CD14-positive monocyte (primary cell): ENCODE data around the gene ZC4H2. TPM values are rescaled to one million over a fixed set of nuclear protein-coding genes. Genes with fewer than 3 reads are reported as not detected.

Experiments
- DNase-seq, 3 donors: peaks; one replicate each; pipeline ENCODE4 v3.0.0-alpha.2; 2011 to 2022
- H2AFZ ChIP-seq: 2 replicates; pipeline ENCODE4 v1.6.0; 2012; ENCODE audit warnings: mild to moderate bottlenecking, low read depth, low read length, inconsistent platforms; ENCODE audit not compliant: insufficient read depth, poor library complexity, severe bottlenecking
- H3K27ac ChIP-seq, 2 donors: 1 replicate in 1 of 2; 2 replicates in 1 of 2; pipeline ENCODE4 v1.5.1; 2012 to 2013; ENCODE audit warnings: low read length in 2 of 2, control low read depth in 1 of 2, inconsistent platforms in 1 of 2, low read depth in 1 of 2, mild to moderate bottlenecking in 1 of 2
- H3K27me3 ChIP-seq, 2 donors: one replicate each; pipeline versions ENCODE4 v1.6.0 to v1.6.1; 2011 to 2013; ENCODE audit warnings: low read length in 2 of 2; ENCODE audit not compliant: control insufficient read depth in 2 of 2, insufficient read depth in 2 of 2
- H3K36me3 ChIP-seq, 2 donors: replicated peaks in 1 of 2; 1 replicate in 1 of 2; 2 replicates in 1 of 2; pipeline versions ENCODE4 v1.5.1 to v1.6.1; 2012 to 2013; ENCODE audit warnings: low read length in 2 of 2, control low read depth in 1 of 2, inconsistent platforms in 1 of 2, mild to moderate bottlenecking in 1 of 2; ENCODE audit not compliant: insufficient read depth in 2 of 2, control insufficient read depth in 1 of 2
- H3K4me1 ChIP-seq, 2 donors: 1 replicate in 1 of 2; 2 replicates in 1 of 2; pipeline versions ENCODE4 v1.5.1 to v1.6.1; 2012 to 2013; ENCODE audit warnings: low read length in 2 of 2, control low read depth in 1 of 2, inconsistent platforms in 1 of 2, mild to moderate bottlenecking in 1 of 2, moderate library complexity in 1 of 2; ENCODE audit not compliant: insufficient read depth in 2 of 2, control insufficient read depth in 1 of 2
- H3K4me2 ChIP-seq: replicated peaks from 2 replicates; pipeline ENCODE3; 2012; ENCODE audit warnings: low read length, moderate library complexity, mild to moderate bottlenecking; ENCODE audit not compliant: poor library complexity, severe bottlenecking; ENCODE audit errors: extremely low read depth
- H3K4me3 ChIP-seq, 3 experiments: fragments of 200-600 bp in 1 of 3; sonication (generic) in 1 of 3; replicated peaks in 1 of 3; 1 replicate in 2 of 3; 2 replicates in 1 of 3; pipeline ENCODE4 v1.5.1; 2011 to 2013; ENCODE audit warnings: low read length in 3 of 3, mild to moderate bottlenecking in 3 of 3, control low read depth in 2 of 3, low read depth in 2 of 3, inconsistent platforms in 1 of 3, moderate library complexity in 1 of 3
- H3K79me2 ChIP-seq: 2 replicates; pipeline ENCODE4 v1.6.0; 2012; ENCODE audit warnings: mild to moderate bottlenecking, control low read depth, inconsistent platforms, low read length, moderate library complexity; ENCODE audit not compliant: insufficient read depth
- H3K9ac ChIP-seq: 2 replicates; pipeline ENCODE4 v1.6.0; 2017; ENCODE audit warnings: low read length, mild to moderate bottlenecking; ENCODE audit not compliant: insufficient read depth, poor library complexity, severe bottlenecking
- H3K9me3 ChIP-seq, 2 donors: replicated peaks in 1 of 2; 1 replicate in 1 of 2; 2 replicates in 1 of 2; pipeline versions ENCODE4 v1.5.1 to v1.6.1; 2012 to 2013; ENCODE audit warnings: low read length in 2 of 2, control low read depth in 1 of 2; ENCODE audit not compliant: control insufficient read depth in 1 of 2, insufficient read depth in 1 of 2
- H4K20me1 ChIP-seq: 2 replicates; pipeline ENCODE4 v1.6.0; 2012; ENCODE audit warnings: mild to moderate bottlenecking, low read length, control low read depth, moderate library complexity; ENCODE audit not compliant: insufficient read depth
- H3K27ac Mint-ChIP-seq, 7 donors: one replicate each; pipeline ENCODE4 v1.8.0; 2020; ENCODE audit warnings: mild to moderate bottlenecking in 7 of 7, mixed read lengths in 7 of 7, moderate library complexity in 6 of 7, inconsistent platforms in 2 of 7
- H3K27me3 Mint-ChIP-seq, 3 donors: one replicate each; pipeline ENCODE4 v1.8.0; 2021 to 2022; ENCODE audit warnings: low read depth in 3 of 3, mild to moderate bottlenecking in 3 of 3, mixed read lengths in 3 of 3, moderate library complexity in 3 of 3, inconsistent platforms in 1 of 3
- H3K36me3 Mint-ChIP-seq, 2 donors: one replicate each; pipeline ENCODE4 v1.8.0; 2020; ENCODE audit warnings: mixed read lengths in 2 of 2, inconsistent platforms in 1 of 2, mild to moderate bottlenecking in 1 of 2
- H3K4me1 Mint-ChIP-seq: one replicate; pipeline ENCODE4 v1.8.0; 2020; ENCODE audit warnings: mild to moderate bottlenecking, mixed read lengths
- H3K4me3 Mint-ChIP-seq, 2 donors: one replicate each; pipeline ENCODE4 v1.8.0; 2020; ENCODE audit warnings: mild to moderate bottlenecking in 2 of 2, mixed read lengths in 2 of 2, moderate library complexity in 1 of 2
- H3K9me3 Mint-ChIP-seq, 7 donors: one replicate each; pipeline ENCODE4 v1.8.0; 2020 to 2022; ENCODE audit warnings: mixed read lengths in 7 of 7, mild to moderate bottlenecking in 6 of 7, moderate library complexity in 6 of 7, inconsistent platforms in 2 of 7
- CTCF ChIP-seq: fragments of 200-600 bp; IDR thresholded peaks from one replicate; pipeline ENCODE4 v1.8.0; 2022; ENCODE audit warnings: antibody characterized with exemption, mild to moderate bottlenecking
- WGBS: methylation state at CpG from one replicate; pipeline ENCODE4 v1.1.5; 2013; ENCODE audit warnings: missing lambda C conversion rate; ENCODE audit not compliant: insufficient coverage; 5-methylcytosine and 5-hydroxymethylcytosine counted together
- intact Hi-C, 2 donors: fragments of 100-400 bp; cut with micrococcal nuclease; formaldehyde crosslinking; loops; one replicate each; pipeline versions ENCODE4 v1.15.0 to v1.15.1; 2023
- polyA minus RNA-seq: library from RNA; depleted of rRNA, polyadenylated mRNA; stranded (reverse); fragments of >200 nt; gene quantifications from 2 replicates; pipeline ENCODE4 v1.2.3, GENCODE V29; 2012
- polyA plus RNA-seq, 3 donors: library from polyadenylated mRNA; depleted of rRNA in 1 of 3; unstranded in 2 of 3; stranded (reverse) in 1 of 3; fragments of 300-500 nt in 2 of 3; fragments of >200 nt in 1 of 3; fragmentation: Illumina TruSeq in 2 of 3; gene quantifications; 1 replicate in 2 of 3; 2 replicates in 1 of 3; pipeline ENCODE4 v1.2.3, GENCODE V29; 2012 to 2021
- total RNA-seq, 12 experiments: library from RNA in 1 of 12; stranded (reverse) in 1 of 12; fragments of 120-200 nt in 1 of 12; gene quantifications; one replicate each; pipeline ENCODE4 v1.2.4 and lab custom pipeline; 2013 to 2026; ENCODE audit warnings: mixed read lengths in 6 of 12, inconsistent platforms in 1 of 12

The ZC4H2 gene, protein sequence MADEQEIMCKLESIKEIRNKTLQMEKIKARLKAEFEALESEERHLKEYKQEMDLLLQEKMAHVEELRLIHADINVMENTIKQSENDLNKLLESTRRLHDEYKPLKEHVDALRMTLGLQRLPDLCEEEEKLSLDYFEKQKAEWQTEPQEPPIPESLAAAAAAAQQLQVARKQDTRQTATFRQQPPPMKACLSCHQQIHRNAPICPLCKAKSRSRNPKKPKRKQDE
- total RNA-seq (2013): 2.6 TPM
- 1 to 10 TPM; 1.9 to 3.3 (median 2.9) TPM for polyA plus RNA-seq
- 1.1 and 1.8 TPM in 2 replicates for polyA minus RNA-seq
- 0.06 to 2.0 (median 0.96) reads per million in 11 experiments for total RNA-seq (lab: John Stamatoyannopoulos, UW)

DNA sequence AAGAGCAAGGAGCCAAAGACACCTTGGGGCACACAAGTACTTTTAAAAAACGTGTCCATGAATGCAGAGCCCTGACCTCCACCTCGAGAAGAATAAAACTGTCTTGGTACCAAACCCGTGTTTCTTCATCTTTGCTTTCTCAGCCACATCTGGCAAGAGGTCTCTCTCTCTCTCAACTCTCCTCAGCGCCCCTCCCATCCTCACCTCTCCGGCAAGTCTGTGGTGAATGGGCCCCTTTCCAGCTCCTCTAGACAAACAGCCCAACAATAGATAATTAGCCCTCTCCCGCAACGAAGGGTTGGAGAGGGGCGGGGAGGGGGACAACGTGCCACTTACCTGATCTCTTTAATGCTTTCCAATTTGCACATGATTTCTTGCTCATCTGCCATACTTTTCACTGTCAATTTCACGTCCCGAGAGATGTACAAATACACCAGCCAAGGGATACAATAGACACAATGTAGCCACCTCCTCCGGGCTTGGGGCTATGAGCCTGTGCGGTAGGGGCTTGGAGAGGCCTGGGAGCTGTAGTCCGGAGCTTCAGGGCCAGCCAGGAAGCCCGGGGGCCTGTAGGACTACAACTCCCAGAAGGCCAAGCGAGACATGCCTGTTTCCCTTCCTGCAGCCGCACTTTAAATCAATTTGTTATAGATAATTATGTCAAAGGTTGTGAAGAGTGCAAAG lies at the start of gene ZC4H2:
TSS of gene ZC4H2 (minus strand) at position 462 of the 684 bp plus-strand sequence. CDS start at position 389, 73 bp downstream.
- Mint-ChIP-seq H3K27ac (peak within 1 kb of the TSS in 5 of 7 donors; percentile 3 to 58 (median 47)), H3K36me3 (peaks cover 0 to 2% of the 10 kb centered on the region in 2 donors), H3K27me3 (peaks cover 0 to 11% (median 4%) of the 10 kb centered on the region in 3 donors), H3K4me3 (peak within 1 kb of the TSS; percentile 90 to 96), H3K4me1 (peaks cover 18% of the 10 kb centered on the region), H3K9me3 (peaks cover 0 to 7% (median 1%) of the 10 kb centered on the region in 7 donors)
- Histone ChIP-seq H3K79me2 (no peaks in the 10 kb centered on the region), H3K4me3 (peak within 1 kb of the TSS; percentile 35 to 86 (median 42)), H3K9me3 (no peaks in the 10 kb centered on the region), H3K9ac (peak within 1 kb of the TSS; percentile 50), H4K20me1 (no peaks in the 10 kb centered on the region), H3K4me1 (peaks cover 5 to 7% of the 10 kb centered on the region in 2 donors), H3K36me3 (no peaks in the 10 kb centered on the region), H2AFZ (peak within 1 kb of the TSS; percentile 90), H3K27me3 (no peaks in the 10 kb centered on the region), H3K4me2 (peak within 1 kb of the TSS; percentile 85), H3K27ac (peak within 1 kb of the TSS in 1 of 2 donors; percentile 32)
- peak; percentile 21 to 33 (median 30) for DNase-seq
- intact Hi-C loops: no loop called here
- WGBS: 0% methylated on average over 5 of the region's 17 CpGs
- TF ChIP-seq CTCF: no peak

DNA sequence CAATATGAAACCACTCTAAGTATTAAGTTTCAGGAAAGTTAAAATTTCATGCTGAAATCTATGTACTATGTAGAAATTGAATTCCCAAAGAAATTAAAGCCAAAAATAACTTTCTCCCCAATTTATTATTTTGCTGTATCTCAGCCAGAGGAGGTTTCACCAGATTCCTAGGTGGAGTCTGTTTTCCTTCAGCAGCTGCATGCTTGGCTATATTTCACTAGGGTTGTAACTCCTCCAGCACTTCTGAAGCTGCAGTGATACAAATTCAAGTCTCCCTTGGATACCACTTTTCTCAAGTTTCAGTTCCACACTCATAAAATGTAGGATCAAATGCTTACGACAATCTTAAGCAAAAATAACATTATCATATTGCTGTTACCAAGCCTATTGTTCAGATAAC lies 41.2 kb upstream of the ZC4H2 start:
- no peak for DNase-seq
- Mint-ChIP-seq H3K27ac (no peak overlapping the region), H3K9me3 (peaks cover 0 to 11% (median 7%) of the 10 kb centered on the region in 7 donors), H3K4me3 (no peak overlapping the region), H3K27me3 (peaks cover 0 to 2% (median 0%) of the 10 kb centered on the region in 3 donors), H3K4me1 (no peaks in the 10 kb centered on the region), H3K36me3 (no peaks in the 10 kb centered on the region)
- Histone ChIP-seq H3K4me3 (no peak overlapping the region), H3K4me1 (no peaks in the 10 kb centered on the region), H3K9me3 (no peaks in the 10 kb centered on the region), H4K20me1 (no peaks in the 10 kb centered on the region), H2AFZ (no peak overlapping the region), H3K27me3 (no peaks in the 10 kb centered on the region), H3K4me2 (no peak overlapping the region), H3K79me2 (no peaks in the 10 kb centered on the region), H3K36me3 (no peaks in the 10 kb centered on the region), H3K27ac (no peak overlapping the region), H3K9ac (no peak overlapping the region)
- intact Hi-C loops: no loop called here
- WGBS: no CpG with 5 or more reads among the region's 1 CpG
- no peak for TF ChIP-seq CTCF
